HCT116 (cell line): Measurements from ENCODE around the gene ARNT2.

Experiments
- CTCF ChIP-seq, 3 experiments: fragments of 200-600 bp in 1 of 3; sonication (generic) in 1 of 3; IDR thresholded peaks in 2 of 3; conservative IDR thresholded peaks in 1 of 3; 2 replicates each; pipeline ENCODE4 v1.5.1; 2012 to 2017; ENCODE audit warnings: low read depth in 2 of 3, low read length in 2 of 3, antibody characterized with exemption in 1 of 3, borderline replicate concordance in 1 of 3, control low read depth in 1 of 3, mild to moderate bottlenecking in 1 of 3, mixed read lengths in 1 of 3, mixed run types in 1 of 3, moderate library complexity in 1 of 3; ENCODE audit not compliant: insufficient read depth in 1 of 3
- ELF1 ChIP-seq: IDR thresholded peaks from 2 replicates; pipeline ENCODE4 v1.6.1; 2012; ENCODE audit warnings: low read depth, borderline replicate concordance
- EZH2 ChIP-seq: fragments of 200-600 bp; sonication (generic); IDR thresholded peaks from 2 replicates; pipeline ENCODE4 v1.6.1; 2017; ENCODE audit warnings: antibody characterized with exemption, mixed run types
- FOSL1 ChIP-seq: IDR thresholded peaks from 2 replicates; pipeline ENCODE4 v1.6.1; 2012; ENCODE audit warnings: low read depth
- MAX ChIP-seq: IDR thresholded peaks from 2 replicates; pipeline ENCODE4 v1.6.1; 2012
- POLR2A ChIP-seq: IDR thresholded peaks from 2 replicates; pipeline ENCODE4 v1.7.0; 2011; ENCODE audit warnings: borderline replicate concordance; ENCODE audit not compliant: insufficient read depth, insufficient read length; ENCODE audit errors: extremely low read depth
- POLR2AphosphoS5 ChIP-seq: IDR thresholded peaks from 2 replicates; pipeline ENCODE4 v1.6.1; 2011; ENCODE audit warnings: mild to moderate bottlenecking, low read depth, low read length, moderate library complexity
- REST ChIP-seq: IDR thresholded peaks from 2 replicates; pipeline ENCODE4 v1.6.1; 2012; ENCODE audit warnings: low read depth
- SIN3A ChIP-seq: IDR thresholded peaks from 2 replicates; pipeline ENCODE4 v1.6.1; 2012; ENCODE audit warnings: low read depth
- YY1 ChIP-seq: IDR thresholded peaks from 2 replicates; pipeline ENCODE4 v1.6.1; 2011; ENCODE audit warnings: low read length, low read depth, moderate library complexity, mild to moderate bottlenecking; ENCODE audit not compliant: insufficient replicate concordance; ENCODE audit errors: extremely low read depth
- ZBTB33 ChIP-seq: IDR thresholded peaks from 2 replicates; pipeline ENCODE4 v1.6.1; 2011; ENCODE audit warnings: mild to moderate bottlenecking, low read length, moderate library complexity; ENCODE audit not compliant: insufficient replicate concordance; ENCODE audit errors: extremely low read depth
- ZFX ChIP-seq: fragments of 450-650 bp; IDR thresholded peaks from 2 replicates; pipeline ENCODE4 v1.6.1; 2017
- ZNF274 ChIP-seq: fragments of 200-500 bp; sonication (Bioruptor generic); IDR thresholded peaks from 2 replicates; pipeline ENCODE4 v1.6.1; 2014; ENCODE audit warnings: mild to moderate bottlenecking, low read depth, low read length, inconsistent platforms

- no peak for TF ChIP-seq ZFX
- no peak for TF ChIP-seq ZNF274
- TF ChIP-seq EZH2 = no peak
- TF ChIP-seq CTCF (IDR thresholded peaks at IDR 0.05 in 2 of 3, conservative IDR thresholded peaks at IDR 0.05 in 1 of 3; ENCODE audit: borderline replicate concordance in 1 of 3, insufficient read depth in 1 of 3, low read depth in 2 of 3, low read length in 2 of 3) = no peak
- no peak for TF ChIP-seq YY1
- no peak for TF ChIP-seq REST
- TF ChIP-seq MAX = no peak
- TF ChIP-seq ELF1 = no peak
- no peak for TF ChIP-seq ZBTB33
- no peak for TF ChIP-seq POLR2AphosphoS5
- no peak for TF ChIP-seq POLR2A
- no peak for TF ChIP-seq FOSL1
- TF ChIP-seq SIN3A = no peak
Observed at GRCh38 chr15:80599359-80599758, 195.2 kb downstream of the ARNT2 start.
